GM12801 (cell line): ENCODE results near the gene FLYWCH2.

ENCODE experiments used
- CTCF ChIP-seq: IDR thresholded peaks from one replicate; pipeline ENCODE4 v1.5.1; 2011; ENCODE audit warnings: control low read depth; ENCODE audit not compliant: insufficient read length; ENCODE audit errors: extremely low read depth

FLYWCH2 gene

DNA sequence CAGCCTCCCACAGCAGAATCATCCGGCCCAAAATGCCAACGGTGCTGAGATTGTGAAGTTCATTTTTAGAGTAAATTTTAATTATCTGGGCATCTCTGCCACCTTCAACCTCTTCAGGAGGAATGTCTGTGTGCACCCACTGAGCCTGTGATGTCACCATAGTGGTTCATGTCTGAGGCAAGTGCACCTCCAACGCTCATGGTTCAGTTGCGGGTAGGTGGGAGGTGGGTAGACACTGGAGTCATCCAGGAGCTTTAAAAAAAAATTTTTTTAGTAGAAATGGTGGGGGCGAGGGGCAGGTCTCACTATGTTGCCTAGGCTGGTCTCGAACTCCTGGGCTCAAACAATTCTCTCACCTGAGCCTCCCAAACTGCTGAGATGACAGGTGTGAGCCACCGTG is 30.6 kb downstream of the FLYWCH2 start:
- TF ChIP-seq CTCF: no peak

GRCh38 chr16:2914233-2914632 is 31.2 kb downstream of the FLYWCH2 start:
- TF ChIP-seq CTCF: no peak

DNA sequence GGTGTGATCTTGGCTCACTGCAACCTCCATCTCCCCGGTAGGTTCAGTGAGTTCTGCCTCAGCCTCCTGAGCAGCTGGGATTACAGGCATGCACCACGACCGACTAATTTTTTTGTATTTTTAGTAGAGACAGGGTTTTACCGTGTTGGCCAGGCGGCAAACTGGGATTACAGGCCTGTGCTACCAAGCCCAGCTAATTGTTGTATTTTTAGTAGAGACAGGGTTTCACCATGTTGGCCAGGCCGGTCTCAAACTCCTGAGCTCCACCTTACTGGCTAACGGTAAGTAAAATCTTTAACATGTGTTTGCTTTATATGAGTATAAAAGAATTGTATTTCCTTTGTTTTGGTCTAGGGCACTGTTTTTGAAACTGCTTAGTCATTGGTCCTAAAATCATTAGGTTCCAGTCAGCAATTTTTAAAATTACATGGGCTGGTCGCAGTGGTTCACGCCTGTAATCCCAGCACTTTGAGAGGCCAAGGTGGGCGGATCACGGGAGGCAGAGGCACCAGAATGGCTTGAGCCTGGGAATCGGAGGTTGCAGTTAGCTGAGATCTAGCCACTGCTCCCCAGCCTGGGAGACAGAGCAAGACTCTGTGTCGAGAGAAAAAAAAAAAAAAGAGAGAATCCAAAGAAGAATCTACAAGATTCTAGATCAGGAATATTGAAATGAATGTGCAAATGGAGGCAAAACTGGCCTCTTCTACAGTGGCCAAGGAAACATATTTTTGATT is 32.3 kb downstream of the FLYWCH2 start:
- no peak for TF ChIP-seq CTCF

GRCh38 chr16:2919511-2920255 is 36.7 kb downstream of the FLYWCH2 start:
- peak; percentile 51 for TF ChIP-seq CTCF

DNA sequence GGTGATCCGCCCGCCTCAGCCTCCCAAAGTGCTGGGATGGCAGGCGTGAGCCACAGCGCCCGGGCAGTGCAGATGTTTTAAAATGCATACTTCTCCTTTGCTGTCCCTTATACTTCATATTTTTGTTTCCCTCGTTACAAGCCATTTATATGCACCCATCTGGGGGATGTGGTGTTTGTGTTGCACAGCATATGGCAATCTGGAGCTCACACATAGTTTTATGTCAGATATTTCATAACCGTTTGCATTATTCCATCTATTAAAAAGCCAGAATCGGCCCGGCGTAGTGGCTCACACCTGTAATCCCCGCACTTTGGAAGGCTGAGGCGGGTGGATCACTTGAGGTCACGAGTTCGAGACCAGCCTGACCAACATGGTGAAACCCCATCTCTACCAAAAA is 40.5 kb downstream of the FLYWCH2 start:
- TF ChIP-seq CTCF: no peak

- no peak for TF ChIP-seq CTCF
These were observed 42.1 kb downstream of the FLYWCH2 start for GRCh38 chr16:2924901-2925755.

DNA sequence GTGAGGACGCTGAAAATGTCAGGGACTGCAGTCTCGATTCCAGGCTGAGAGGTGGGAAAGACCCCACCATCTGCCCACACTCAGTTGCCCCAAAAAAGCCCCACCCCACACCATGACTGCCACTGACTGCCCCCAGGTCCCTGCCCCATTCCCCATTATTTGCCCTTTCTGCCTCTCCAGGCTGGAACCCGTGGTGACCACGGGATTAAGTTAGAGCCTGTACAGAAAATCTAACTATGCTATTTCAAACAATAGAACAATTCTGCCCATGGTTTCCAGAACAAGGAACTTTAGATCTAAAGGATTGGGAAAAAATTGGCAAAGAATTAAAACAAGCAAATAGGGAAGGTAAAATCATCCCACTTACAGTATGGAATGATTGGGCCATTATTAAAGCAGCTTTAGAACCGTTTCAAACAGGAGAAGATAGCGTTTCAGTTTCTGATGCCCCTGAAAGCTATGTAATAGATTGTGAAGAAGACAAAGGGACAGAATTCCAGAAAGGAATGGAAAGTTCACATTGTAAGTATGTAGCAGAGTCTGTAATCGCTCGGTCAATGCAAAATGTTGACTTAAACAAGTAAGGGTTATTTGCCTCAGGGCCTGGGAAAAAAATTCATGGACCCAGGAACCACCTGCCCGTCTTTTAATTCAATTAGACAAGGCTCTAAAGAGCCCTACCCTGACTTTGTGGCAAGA is 43.1 kb downstream of the FLYWCH2 start:
- no peak for TF ChIP-seq CTCF
